IPS-NIHi11 (cell line): Measurements from ENCODE around the gene RSRC1.
"Not testable (repeated sequence)": the region's sequence is repeated elsewhere in the genome, so short reads cannot be mapped to it uniquely, and the experiment has no call there.

ENCODE experiments used
- DNase-seq: peaks from one replicate; pipeline ENCODE4 v3.0.0; 2012; ENCODE audit warnings: mixed read lengths, low spot score

RSRC1 gene

GRCh38 chr3:158109804-158110657 lies at the start of gene RSRC1:
RSRC1 (plus strand) TSS chr3:158110089; CDS start chr3:158122105, 12,016 bp downstream.
- peak; percentile 84 for DNase-seq

- not testable (repeated sequence) for DNase-seq
Observed at GRCh38 chr3:158065574-158065973, 44.3 kb upstream of the RSRC1 start.

DNA sequence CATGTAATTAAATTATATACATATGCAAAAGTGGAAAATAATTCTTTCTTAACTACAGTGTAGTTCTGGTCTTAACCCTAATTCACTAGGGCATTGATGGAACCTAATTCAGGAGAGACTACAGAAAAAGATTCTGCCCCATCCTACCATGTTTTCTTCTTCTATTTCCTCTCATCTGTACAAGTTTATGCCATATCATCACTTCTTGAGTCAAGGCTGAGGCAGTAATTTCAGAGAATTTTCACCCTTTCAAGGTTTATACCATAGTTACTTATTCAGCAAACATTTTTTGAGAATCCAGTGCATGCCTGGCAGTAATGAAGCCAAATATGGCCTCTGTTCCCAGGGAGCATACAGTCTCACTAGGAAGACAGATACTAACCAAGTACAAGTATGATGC lies 37.1 kb upstream of the RSRC1 start:
- DNase-seq = no peak

- DNase-seq = no peak
Observed at GRCh38 chr3:158074591-158074990, 35.3 kb upstream of the RSRC1 start.

GRCh38 chr3:158079599-158079998 lies 30.3 kb upstream of the RSRC1 start:
- DNase-seq = no peak

- no peak for DNase-seq
Observed at GRCh38 chr3:158084651-158085050, 25.2 kb upstream of the RSRC1 start.

GRCh38 chr3:158085358-158085757 lies 24.5 kb upstream of the RSRC1 start:
- no peak for DNase-seq

- no peak for DNase-seq
Observed at GRCh38 chr3:158085931-158086330, 24.0 kb upstream of the RSRC1 start.

- DNase-seq = no peak
Observed at GRCh38 chr3:158086361-158086760, 23.5 kb upstream of the RSRC1 start.

GRCh38 chr3:158086776-158087175 lies 23.1 kb upstream of the RSRC1 start:
- DNase-seq = no peak

GRCh38 chr3:158091531-158091930 lies 18.4 kb upstream of the RSRC1 start:
- DNase-seq = no peak

DNA sequence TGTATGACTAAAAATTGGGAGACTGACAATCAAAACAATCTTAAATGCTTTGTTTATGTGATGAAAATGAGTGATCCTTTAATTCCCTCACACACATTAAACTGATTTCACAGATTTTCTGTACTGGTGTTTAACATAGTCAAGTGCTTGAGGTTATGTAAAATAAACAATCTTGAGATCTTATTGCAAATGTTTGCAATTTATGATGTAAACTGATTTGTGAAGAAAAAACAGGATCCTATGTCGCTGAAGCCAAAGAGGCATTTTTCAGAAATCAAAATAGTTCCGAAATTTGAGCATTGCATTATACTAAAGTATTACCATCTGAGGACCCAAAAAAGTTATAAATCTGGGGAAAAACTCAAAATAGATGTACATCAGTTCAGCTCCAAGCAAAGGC lies 16.4 kb upstream of the RSRC1 start:
- no peak for DNase-seq

DNA sequence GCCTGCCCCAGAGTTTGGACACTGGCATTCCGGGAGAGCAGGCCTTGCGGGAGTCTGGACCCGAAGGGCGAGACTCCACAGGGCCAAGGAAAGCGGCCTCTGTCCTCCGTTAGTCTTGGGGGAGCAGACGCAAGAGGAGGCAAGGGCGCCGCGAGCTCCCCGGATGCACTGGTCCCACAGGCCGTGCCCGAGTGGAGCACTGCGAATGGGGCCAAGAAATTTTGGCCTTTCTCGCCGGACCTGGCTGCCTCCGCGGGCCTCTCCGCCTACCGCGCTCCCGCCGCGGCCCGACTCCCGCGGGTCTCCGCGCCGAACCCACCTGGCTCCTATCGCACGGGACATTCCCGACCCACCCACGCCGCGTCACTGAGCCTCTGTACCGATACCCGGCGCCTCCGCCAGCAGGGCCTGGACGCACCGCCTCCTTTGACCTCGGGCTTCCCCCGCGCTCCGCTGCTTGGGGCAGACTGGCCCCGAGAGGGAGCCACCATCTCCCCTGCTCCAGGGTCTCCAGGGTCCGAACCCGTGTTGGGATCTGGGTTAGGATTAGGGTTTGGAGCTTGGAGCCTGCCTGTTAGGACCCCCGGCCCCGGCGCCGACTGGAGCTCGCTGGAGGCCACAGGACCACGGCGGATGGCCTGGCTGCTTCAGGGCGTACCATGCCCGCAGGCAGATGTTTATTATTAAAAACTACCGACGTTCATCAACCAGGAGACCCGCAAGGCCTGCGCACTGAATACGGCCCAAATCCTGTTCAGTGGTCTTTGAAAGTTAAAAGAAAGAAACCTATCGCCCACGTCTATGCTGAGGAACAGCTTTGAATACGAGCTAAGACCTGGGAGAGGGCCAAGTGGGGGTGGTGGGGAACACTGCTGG lies 15.4 kb upstream of the RSRC1 start:
- DNase-seq = peak; percentile 48

GRCh38 chr3:158095111-158095813 lies 14.6 kb upstream of the RSRC1 start:
- DNase-seq = no peak

GRCh38 chr3:158095814-158096704 lies 13.8 kb upstream of the RSRC1 start:
- DNase-seq = no peak

GRCh38 chr3:158097081-158097592 lies 12.8 kb upstream of the RSRC1 start:
- no peak for DNase-seq

DNA sequence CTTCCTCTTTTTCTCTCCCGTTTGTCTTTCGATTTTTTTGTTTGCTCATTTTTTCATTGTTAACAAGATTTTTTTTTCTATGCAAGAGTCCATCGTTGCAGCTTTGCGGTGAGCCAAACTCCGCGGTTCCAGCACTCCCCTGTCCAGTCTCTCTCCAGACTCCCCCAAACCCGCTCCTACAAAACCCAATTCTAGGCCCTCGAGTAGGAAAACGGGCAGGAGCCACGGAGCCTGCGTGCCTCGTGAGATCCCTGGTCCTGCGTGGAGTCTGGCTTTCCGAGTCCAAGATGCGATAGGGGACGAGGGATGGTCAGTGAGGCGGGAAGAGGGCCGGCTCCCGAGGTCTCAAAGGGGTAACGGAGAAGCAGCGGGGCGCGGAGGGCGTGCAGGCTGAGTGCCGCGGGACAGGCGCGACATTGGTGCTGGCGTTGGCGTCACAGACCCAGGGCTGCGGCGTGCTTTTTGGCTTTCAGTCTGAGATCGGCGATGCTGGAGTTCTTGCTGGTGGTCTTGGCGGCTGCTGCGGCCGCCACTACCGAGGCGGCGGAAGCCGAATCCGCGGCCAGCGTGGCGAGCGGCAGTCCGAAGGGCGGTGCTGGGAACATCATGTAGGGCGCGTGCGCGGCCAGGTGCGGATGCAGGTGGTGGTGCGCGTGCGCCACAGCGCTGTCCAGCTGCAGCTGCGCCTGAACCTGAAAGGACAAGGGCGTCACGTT lies 12.1 kb upstream of the RSRC1 start:
- peak; percentile 93 for DNase-seq

- DNase-seq = no peak
Observed at GRCh38 chr3:158098309-158098639, 11.6 kb upstream of the RSRC1 start.

DNA sequence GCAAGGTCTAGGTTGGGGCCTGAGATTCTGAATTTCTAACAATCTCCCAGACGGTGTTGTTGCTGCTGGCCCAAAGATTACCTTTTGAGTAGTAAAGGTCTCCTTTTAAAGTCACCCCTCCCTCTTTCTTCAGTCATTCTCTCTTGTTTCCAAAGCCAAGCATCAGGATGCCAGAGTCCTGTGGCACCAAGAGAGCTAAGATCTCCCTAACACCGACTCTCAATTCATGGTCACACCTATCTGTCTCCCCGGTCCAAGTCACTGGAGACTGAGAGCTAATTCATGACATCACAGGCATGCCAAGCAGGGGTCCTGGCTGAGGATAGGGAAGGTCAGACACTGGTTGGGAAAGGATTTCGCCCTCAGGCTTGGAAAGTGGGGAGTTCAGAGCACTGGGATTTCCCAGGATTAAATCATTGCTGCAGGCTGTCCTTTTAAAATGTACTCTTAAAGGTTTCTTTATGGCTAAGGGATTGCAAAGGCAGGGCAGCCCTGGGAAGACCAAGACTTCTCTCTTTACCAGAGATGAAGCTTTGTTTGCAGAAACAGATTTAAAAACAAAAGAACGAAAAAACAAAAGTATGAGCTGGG lies 11.0 kb upstream of the RSRC1 start:
- DNase-seq = no peak

GRCh38 chr3:158100681-158101080 lies 9.2 kb upstream of the RSRC1 start:
- no peak for DNase-seq
